HPDE6-E6E7 (cell line): ENCODE measurements around the gene BMX.

Source experiments
- DNase-seq: peaks from one replicate; pipeline ENCODE4 v3.0.0; 2011; ENCODE audit warnings: missing footprints; ENCODE audit errors: extremely low spot score

BMX gene

GRCh38 chrX:15570145-15570544 lies 69.5 kb downstream of the BMX start:
- DNase-seq = no peak

GRCh38 chrX:15574017-15574416 lies 73.4 kb downstream of the BMX start:
- DNase-seq = no peak

- no peak for DNase-seq
These were observed 75.4 kb downstream of the BMX start for GRCh38 chrX:15576019-15576418.

- DNase-seq = peak; percentile 33
These were observed 79.5 kb downstream of the BMX start for GRCh38 chrX:15579778-15580747.

- DNase-seq = peak; percentile 44
These were observed 93.8 kb downstream of the BMX start for GRCh38 chrX:15594371-15594770.

- DNase-seq = no peak
These were observed 97.4 kb downstream of the BMX start for GRCh38 chrX:15598026-15598425.

GRCh38 chrX:15599461-15599860 lies 98.9 kb downstream of the BMX start:
- DNase-seq = no peak

GRCh38 chrX:15600049-15600448 lies 99.4 kb downstream of the BMX start:
- DNase-seq = no peak

- no peak for DNase-seq
These were observed 100.1 kb downstream of the BMX start, which contains the start of gene ACE2 for GRCh38 chrX:15600745-15601144. Gene ACE2 (minus strand): TSS chrX:15600960. CDS start chrX:15600911, 49 bp downstream.

GRCh38 chrX:15601932-15602331 lies 101.3 kb downstream of the BMX start:
- DNase-seq = no peak

GRCh38 chrX:15602761-15603160 lies 102.2 kb downstream of the BMX start:
- DNase-seq = no peak

GRCh38 chrX:15605226-15605625 lies 104.6 kb downstream of the BMX start:
- no peak for DNase-seq
